Testis (tissue), 2 donors: ENCODE data around the gene TM7SF3.

ENCODE experiments used
- CTCF ChIP-seq, 3 experiments: fragments of 450-650 bp in 2 of 3; fragments of 200-600 bp in 1 of 3; sonication (generic) in 1 of 3; IDR thresholded peaks; one replicate each; pipeline ENCODE4 v1.5.1; 2016 to 2019; ENCODE audit warnings: antibody characterized with exemption in 3 of 3, mild to moderate bottlenecking in 2 of 3, moderate library complexity in 1 of 3
- POLR2A ChIP-seq: fragments of 450-650 bp; IDR thresholded peaks from one replicate; pipeline ENCODE4 v1.6.1; 2017; ENCODE audit warnings: antibody characterized with exemption, mild to moderate bottlenecking, moderate library complexity

GRCh38 chr12:27014085-27014858, at the start of gene TM7SF3:
- peak; percentile 92 to 94 (median 93) for TF ChIP-seq CTCF (IDR thresholded peaks at IDR 0.05)
- no peak for TF ChIP-seq POLR2A
